ENCODE data around the gene MZT1.
"Not testable (repeated sequence)": the region's sequence is repeated elsewhere in the genome, so short reads cannot be mapped to it uniquely, and the experiment has no call there.

GRCh38 chr13:72726185-72726584, 1.2 kb downstream of the MZT1 start:
- not testable (repeated sequence) for TF ChIP-seq CTCF (IDR thresholded peaks at IDR 0.05; ENCODE audit: borderline replicate concordance, extremely low read depth, low read length, poor library complexity, severe bottlenecking); EZH2 (IDR thresholded peaks at IDR 0.05; ENCODE audit: borderline replicate concordance, low read depth, low read length, severe bottlenecking)

Measured in DND-41 (cell line).